Suprapubic skin (tissue), 4 donors: ENCODE data around the gene KDM4E. TPM values are rescaled to one million over a fixed set of nuclear protein-coding genes. Genes with fewer than 3 reads are reported as not detected.

Experiments used
- DNase-seq, 2 donors: peaks; one replicate each; pipeline ENCODE4 v3.0.0-alpha.2; 2019; ENCODE audit warnings: low spot score in 2 of 2
- H3K27ac ChIP-seq: fragments of 200-600 bp; sonication (generic); one replicate; pipeline ENCODE4 v1.5.1; 2019
- H3K27me3 ChIP-seq: fragments of 200-600 bp; sonication (generic); one replicate; pipeline ENCODE4 v1.5.1; 2019
- H3K36me3 ChIP-seq: fragments of 200-600 bp; sonication (generic); one replicate; pipeline ENCODE4 v1.5.1; 2019
- H3K4me1 ChIP-seq: fragments of 200-600 bp; sonication (generic); one replicate; pipeline ENCODE4 v1.5.1; 2019
- H3K4me3 ChIP-seq: fragments of 200-600 bp; sonication (generic); one replicate; pipeline ENCODE4 v1.5.1; 2019; ENCODE audit warnings: mild to moderate bottlenecking
- H3K9me3 ChIP-seq: fragments of 200-600 bp; sonication (generic); one replicate; pipeline ENCODE4 v1.5.1; 2019
- CTCF ChIP-seq, 2 donors: fragments of 200-600 bp in 1 of 2; fragments of 450-650 bp in 1 of 2; sonication (generic) in 1 of 2; IDR thresholded peaks; one replicate each; pipeline ENCODE4 v1.5.1; 2016 to 2019; ENCODE audit warnings: antibody characterized with exemption in 2 of 2, mild to moderate bottlenecking in 1 of 2, moderate library complexity in 1 of 2
- EP300 ChIP-seq: sonication (generic); formaldehyde crosslinking; IDR thresholded peaks from one replicate; pipeline ENCODE4 v1.6.1; 2017; ENCODE audit warnings: antibody characterized with exemption
- POLR2A ChIP-seq, 2 donors: fragments of 450-650 bp; IDR thresholded peaks; one replicate each; pipeline ENCODE4 v1.6.1; 2017; ENCODE audit warnings: antibody characterized with exemption in 2 of 2, mild to moderate bottlenecking in 2 of 2, moderate library complexity in 2 of 2
- POLR2AphosphoS5 ChIP-seq, 3 donors: sonication (generic); formaldehyde crosslinking; IDR thresholded peaks; one replicate each; pipeline ENCODE4 v1.6.1; 2017; ENCODE audit warnings: antibody characterized with exemption in 3 of 3
- WGBS: methylation state at CpG from one replicate; pipeline ENCODE4 v1.1.5; 2018; 5-methylcytosine and 5-hydroxymethylcytosine counted together
- total RNA-seq, 4 donors: library from RNA; depleted of rRNA; stranded (reverse); fragments of >200 nt; gene quantifications; one replicate each; pipeline ENCODE4 v1.1.0, GENCODE V29; 2016

KDM4E gene
- total RNA-seq, result not detected

GRCh38 chr11:95024958-95025357, at the start of gene KDM4E:
TSS of gene KDM4E (plus strand) at chr11:95025258. CDS start at chr11:95025558, 300 bp downstream.
- 88% methylated on average over 1 of the region's 1 CpG for WGBS
- Histone ChIP-seq H3K9me3 (no peaks in the 10 kb centered on the region), H3K27me3 (no peaks in the 10 kb centered on the region), H3K27ac (no peak within 1 kb of the TSS), H3K36me3 (no peaks in the 10 kb centered on the region), H3K4me1 (no peaks in the 10 kb centered on the region), H3K4me3 (no peak within 1 kb of the TSS)
- TF ChIP-seq CTCF (IDR thresholded peaks at IDR 0.05) (no peak), EP300 (no peak), POLR2A (IDR thresholded peaks at IDR 0.05) (no peak), POLR2AphosphoS5 (IDR thresholded peaks at IDR 0.05) (no peak)
- DNase-seq, result no peak

- TF ChIP-seq CTCF (IDR thresholded peaks at IDR 0.05) (no peak), EP300 (no peak), POLR2AphosphoS5 (IDR thresholded peaks at IDR 0.05) (no peak), POLR2A (IDR thresholded peaks at IDR 0.05) (no peak)
- WGBS, result 93% methylated on average over 1 of the region's 1 CpG
- H3K9me3 ChIP-seq, result no peaks in the 10 kb centered on the region
- peaks cover 11% of the 10 kb centered on the region for H3K36me3 ChIP-seq
- H3K4me3 ChIP-seq, result no peak overlapping the region
- no peak for DNase-seq
- H3K27me3 ChIP-seq, result no peaks in the 10 kb centered on the region
- peaks cover 22% of the 10 kb centered on the region for H3K4me1 ChIP-seq
- H3K27ac ChIP-seq, result no peak overlapping the region
These were observed 49.5 kb upstream of the KDM4E start for GRCh38 chr11:94975599-94975998.

- no peak for TF ChIP-seq POLR2A (IDR thresholded peaks at IDR 0.05)
- no peak for TF ChIP-seq CTCF (IDR thresholded peaks at IDR 0.05)
- TF ChIP-seq EP300, result no peak
- TF ChIP-seq POLR2AphosphoS5 (IDR thresholded peaks at IDR 0.05), result no peak
- no peak for DNase-seq
- no peak overlapping the region for H3K4me3 ChIP-seq
- H3K27me3 ChIP-seq, result no peaks in the 10 kb centered on the region
- 77% methylated on average over 4 of the region's 4 CpGs for WGBS
- no peaks in the 10 kb centered on the region for H3K36me3 ChIP-seq
- no peak overlapping the region for H3K27ac ChIP-seq
- H3K9me3 ChIP-seq, result no peaks in the 10 kb centered on the region
- H3K4me1 ChIP-seq, result no peaks in the 10 kb centered on the region
These were observed 37.7 kb upstream of the KDM4E start for GRCh38 chr11:94987378-94987777.

- no peak overlapping the region for H3K4me3 ChIP-seq
- H3K27me3 ChIP-seq, result no peaks in the 10 kb centered on the region
- H3K27ac ChIP-seq, result no peak overlapping the region
- DNase-seq, result no peak
- no peaks in the 10 kb centered on the region for H3K36me3 ChIP-seq
- H3K9me3 ChIP-seq, result no peaks in the 10 kb centered on the region
- no peak for TF ChIP-seq EP300
- TF ChIP-seq POLR2A (IDR thresholded peaks at IDR 0.05), result no peak
- no peak for TF ChIP-seq POLR2AphosphoS5 (IDR thresholded peaks at IDR 0.05)
- WGBS, result 88% methylated on average over 1 of the region's 1 CpG
- no peaks in the 10 kb centered on the region for H3K4me1 ChIP-seq
These were observed 36.3 kb upstream of the KDM4E start for GRCh38 chr11:94988748-94989147.

GRCh38 chr11:94993400-94993943, 31.6 kb upstream of the KDM4E start:
- Histone ChIP-seq H3K4me3 (no peak overlapping the region), H3K27me3 (no peaks in the 10 kb centered on the region), H3K4me1 (no peaks in the 10 kb centered on the region), H3K27ac (no peak overlapping the region), H3K36me3 (peaks cover 6% of the 10 kb centered on the region), H3K9me3 (no peaks in the 10 kb centered on the region)
- no peak for TF ChIP-seq POLR2AphosphoS5 (IDR thresholded peaks at IDR 0.05)
- TF ChIP-seq CTCF (IDR thresholded peaks at IDR 0.05), result no peak
- no peak for TF ChIP-seq POLR2A (IDR thresholded peaks at IDR 0.05)
- TF ChIP-seq EP300, result no peak
- DNase-seq, result no peak
- WGBS, result 96% methylated on average over 2 of the region's 2 CpGs

- DNase-seq, result no peak
- Histone ChIP-seq H3K27ac (no peak overlapping the region), H3K4me3 (no peak overlapping the region), H3K4me1 (no peaks in the 10 kb centered on the region), H3K27me3 (no peaks in the 10 kb centered on the region), H3K36me3 (peaks cover 6% of the 10 kb centered on the region), H3K9me3 (no peaks in the 10 kb centered on the region)
- no peak for TF ChIP-seq POLR2AphosphoS5 (IDR thresholded peaks at IDR 0.05)
- TF ChIP-seq EP300, result no peak
- TF ChIP-seq CTCF (IDR thresholded peaks at IDR 0.05), result no peak
- TF ChIP-seq POLR2A (IDR thresholded peaks at IDR 0.05), result no peak
- 93% methylated on average over 6 of the region's 6 CpGs for whole genome bisulfite sequencing
These were observed 27.6 kb upstream of the KDM4E start for GRCh38 chr11:94997437-94997836.
